ENCODE data around the gene TPD52L1. TPM values are rescaled to one million over a fixed set of nuclear protein-coding genes. Genes with fewer than 3 reads are reported as not detected.

Gene TPD52L1
- total and polyA plus RNA-seq, 7 donors, result 8.1 to 98.9 (median 61.0) TPM

DNA sequence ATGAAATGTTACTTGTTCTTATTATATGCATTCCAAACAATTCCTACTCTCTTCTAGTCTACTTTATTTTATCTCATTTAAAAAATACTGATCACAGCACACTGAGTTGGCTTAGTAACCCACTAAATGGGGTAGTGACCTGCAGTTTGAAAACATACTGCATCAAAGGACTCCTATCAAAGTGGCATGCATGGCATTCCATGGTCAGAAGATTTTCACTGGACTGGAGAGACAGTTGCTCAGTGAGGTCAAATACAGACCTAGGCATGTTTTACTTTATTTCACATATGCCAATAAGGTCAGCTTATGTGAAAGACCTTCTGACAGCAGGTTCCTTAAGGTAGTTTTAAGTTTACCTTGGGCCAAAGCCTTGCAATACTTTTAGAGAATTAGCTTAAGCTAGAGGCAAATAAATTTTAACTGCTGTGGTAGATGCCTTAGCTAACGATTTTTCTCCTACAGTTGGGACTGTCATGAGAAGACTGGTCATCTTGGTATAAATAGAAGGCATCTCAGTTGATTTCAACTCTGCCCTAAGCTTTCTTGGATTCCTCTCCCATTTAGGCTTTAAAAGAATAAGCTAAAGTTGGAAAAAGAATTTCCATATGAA, 35.1 kb downstream of the TPD52L1 start:
- intact Hi-C loops (cut with DNase I), result no loop called here
- TF ChIP-seq, protein P1, sequence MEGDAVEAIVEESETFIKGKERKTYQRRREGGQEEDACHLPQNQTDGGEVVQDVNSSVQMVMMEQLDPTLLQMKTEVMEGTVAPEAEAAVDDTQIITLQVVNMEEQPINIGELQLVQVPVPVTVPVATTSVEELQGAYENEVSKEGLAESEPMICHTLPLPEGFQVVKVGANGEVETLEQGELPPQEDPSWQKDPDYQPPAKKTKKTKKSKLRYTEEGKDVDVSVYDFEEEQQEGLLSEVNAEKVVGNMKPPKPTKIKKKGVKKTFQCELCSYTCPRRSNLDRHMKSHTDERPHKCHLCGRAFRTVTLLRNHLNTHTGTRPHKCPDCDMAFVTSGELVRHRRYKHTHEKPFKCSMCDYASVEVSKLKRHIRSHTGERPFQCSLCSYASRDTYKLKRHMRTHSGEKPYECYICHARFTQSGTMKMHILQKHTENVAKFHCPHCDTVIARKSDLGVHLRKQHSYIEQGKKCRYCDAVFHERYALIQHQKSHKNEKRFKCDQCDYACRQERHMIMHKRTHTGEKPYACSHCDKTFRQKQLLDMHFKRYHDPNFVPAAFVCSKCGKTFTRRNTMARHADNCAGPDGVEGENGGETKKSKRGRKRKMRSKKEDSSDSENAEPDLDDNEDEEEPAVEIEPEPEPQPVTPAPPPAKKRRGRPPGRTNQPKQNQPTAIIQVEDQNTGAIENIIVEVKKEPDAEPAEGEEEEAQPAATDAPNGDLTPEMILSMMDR (IDR thresholded peaks at IDR 0.05), result no peak
- no peak for TF ChIP-seq EP300 (IDR thresholded peaks at IDR 0.05)
- no peak for TF ChIP-seq POLR2AphosphoS5 (IDR thresholded peaks at IDR 0.05)
- TF ChIP-seq POLR2A (IDR thresholded peaks at IDR 0.05), result no peak
- Histone ChIP-seq H3K4me1 (peaks cover 0 to 33% (median 20%) of the 10 kb centered on the region in 4 donors), H3K27ac (peak overlapping the region in 1 of 4 donors; percentile 37), H3K4me3 (no peak overlapping the region), H3K9me3 (no peaks in the 10 kb centered on the region), H3K27me3 (no peaks in the 10 kb centered on the region), H3K36me3 (no peaks in the 10 kb centered on the region)
- no peak for DNase-seq
- 49 to 63% methylated on average over 1 of the region's 1 CpG for WGBS, 2 donors

DNA sequence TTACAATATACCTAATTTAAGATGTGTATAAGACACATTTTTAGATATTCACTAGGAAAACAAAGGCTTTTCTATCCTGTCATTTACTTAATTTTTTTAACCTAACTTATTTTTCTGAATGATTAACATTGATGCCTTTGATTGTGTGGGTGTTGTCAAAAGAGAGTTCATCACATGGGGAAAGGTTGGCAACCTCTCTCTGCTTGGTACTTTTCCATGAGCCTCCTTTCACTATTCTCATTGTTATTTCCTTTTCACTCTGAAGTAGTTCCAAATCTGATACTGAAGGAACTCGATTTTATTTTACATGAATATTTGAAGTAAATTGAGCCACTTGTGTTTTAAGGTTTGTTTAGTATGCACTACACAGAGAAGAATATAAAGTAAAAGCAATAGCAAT, 35.9 kb downstream of the TPD52L1 start:
- H3K4me1 ChIP-seq, result peaks cover 0 to 33% (median 20%) of the 10 kb centered on the region in 4 donors
- no peak for DNase-seq
- H3K27ac ChIP-seq, result no peak overlapping the region

DNA sequence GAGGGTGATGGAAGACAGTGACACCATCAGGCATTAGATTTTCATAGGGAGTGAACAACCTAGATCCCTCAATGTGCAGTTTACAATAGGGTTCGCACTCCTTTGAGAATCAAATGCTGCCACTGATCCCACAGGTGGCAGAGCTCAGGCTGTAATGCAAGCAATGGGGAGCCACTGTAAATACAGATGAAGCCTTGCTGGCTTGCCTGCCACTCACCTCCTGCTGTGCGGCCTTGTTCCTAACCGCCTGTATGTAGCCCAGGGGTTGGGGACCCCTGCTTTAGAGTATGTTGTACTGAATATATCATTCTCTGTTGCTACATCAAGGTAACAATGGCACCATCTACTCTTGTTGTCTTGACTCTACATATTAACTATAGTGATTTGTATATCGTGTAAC, 37.1 kb downstream of the TPD52L1 start:
- no peaks in the 10 kb centered on the region for H3K9me3 ChIP-seq
- H3K27me3 ChIP-seq, result no peaks in the 10 kb centered on the region
- 93 to 95% methylated on average over 4 of the region's 4 CpGs for WGBS, 2 donors
- TF ChIP-seq POLR2AphosphoS5 (IDR thresholded peaks at IDR 0.05), result no peak
- no peak for TF ChIP-seq EP300 (IDR thresholded peaks at IDR 0.05)
- TF ChIP-seq, protein P1 (IDR thresholded peaks at IDR 0.05), result no peak
- TF ChIP-seq POLR2A (IDR thresholded peaks at IDR 0.05), result no peak
- H3K27ac ChIP-seq, result peak overlapping the region in 1 of 4 donors; percentile 17
- peaks cover 0 to 35% (median 22%) of the 10 kb centered on the region in 4 donors for H3K4me1 ChIP-seq
- intact Hi-C loops (cut with DNase I), result no loop called here
- H3K4me3 ChIP-seq, result no peak overlapping the region
- no peak for DNase-seq
- H3K36me3 ChIP-seq, result no peaks in the 10 kb centered on the region

More for the DNA sequence above, 35.9 kb downstream of the TPD52L1 start:
- no peaks in the 10 kb centered on the region for H3K36me3 ChIP-seq
- TF ChIP-seq POLR2A (IDR thresholded peaks at IDR 0.05), result no peak
- TF ChIP-seq, protein P1 (IDR thresholded peaks at IDR 0.05), result no peak
- TF ChIP-seq EP300 (IDR thresholded peaks at IDR 0.05), result no peak
- H3K4me3 ChIP-seq, result no peak overlapping the region
- intact Hi-C loops (cut with DNase I), result no loop called here
- H3K9me3 ChIP-seq, result no peaks in the 10 kb centered on the region
- no peaks in the 10 kb centered on the region for H3K27me3 ChIP-seq
- 17 to 65% methylated on average over 1 of the region's 1 CpG for WGBS, 2 donors

DNA sequence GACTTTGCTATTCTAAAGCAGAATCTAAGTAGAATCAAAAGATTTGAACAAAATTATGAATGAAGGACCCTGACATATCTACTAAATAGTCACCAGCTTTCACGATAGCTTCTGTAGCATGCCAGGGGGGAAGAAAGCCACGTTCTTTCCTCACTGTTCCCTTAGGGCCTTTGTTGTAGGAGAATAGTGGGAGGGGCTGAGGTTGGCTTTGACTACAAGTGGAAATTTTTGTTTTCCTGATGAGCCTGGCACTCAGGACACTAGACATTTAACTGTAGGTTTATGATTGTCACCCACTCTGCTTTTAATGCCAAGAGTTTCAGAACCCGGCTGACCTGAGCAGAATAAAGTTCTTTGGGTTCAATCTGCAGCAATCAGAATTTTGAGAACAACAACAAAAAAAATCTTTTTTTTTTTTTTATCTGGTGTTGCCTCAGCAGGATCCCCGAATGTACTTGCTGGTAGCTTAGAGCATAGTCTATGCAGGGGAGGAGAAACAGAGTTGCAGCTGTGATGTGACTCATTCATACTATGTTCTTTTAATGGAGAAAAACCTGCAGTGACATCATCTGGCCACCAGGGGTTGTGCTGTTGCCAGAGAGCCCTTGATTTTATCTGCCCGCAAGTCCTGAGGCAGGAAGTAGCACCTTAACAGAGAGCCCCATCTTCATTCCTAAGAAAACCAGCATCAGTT, 38.5 kb downstream of the TPD52L1 start:
- Histone ChIP-seq H3K4me1 (peaks cover 0 to 46% (median 34%) of the 10 kb centered on the region in 4 donors), H3K4me3 (no peak overlapping the region), H3K9me3 (no peaks in the 10 kb centered on the region), H3K27me3 (no peaks in the 10 kb centered on the region), H3K27ac (peak overlapping the region in 2 of 4 donors; percentile 9 to 37), H3K36me3 (no peaks in the 10 kb centered on the region)
- 50 to 64% methylated on average over 5 of the region's 5 CpGs for WGBS, 2 donors
- peak; percentile 69 for DNase-seq
- intact Hi-C loops (cut with DNase I), result no loop called here
- TF ChIP-seq, protein P1 (IDR thresholded peaks at IDR 0.05), result peak in 3 of 4 experiments; percentile 16 to 55 (median 28)
- no peak for TF ChIP-seq POLR2AphosphoS5 (IDR thresholded peaks at IDR 0.05)
